Adipocyte (in vitro differentiated cells): ENCODE results near the gene CRHBP.
A peak's percentile ranks its signal among the peaks of the same experiment; 100 is the strongest.
"Not testable (repeated sequence)": the region's sequence is repeated elsewhere in the genome, so short reads cannot be mapped to it uniquely, and the experiment has no call there.

Experiments
- DNase-seq: peaks from one replicate; pipeline ENCODE4 v3.0.0-alpha.2; 2015; ENCODE audit warnings: low read depth
- H3K27me3 ChIP-seq: replicated peaks from 2 replicates; pipeline ENCODE4 v1.7.0; 2013; ENCODE audit warnings: mild to moderate bottlenecking, low read length, moderate library complexity; ENCODE audit not compliant: control insufficient read depth, insufficient read depth
- H3K36me3 ChIP-seq: 2 replicates; pipeline ENCODE4 v1.7.0; 2013; ENCODE audit warnings: low read length, mild to moderate bottlenecking, moderate library complexity; ENCODE audit not compliant: control insufficient read depth, insufficient read depth, severe bottlenecking
- H3K4me1 ChIP-seq: 2 replicates; pipeline ENCODE4 v1.7.0; 2013; ENCODE audit warnings: mild to moderate bottlenecking, low read length, moderate library complexity; ENCODE audit not compliant: control insufficient read depth, insufficient read depth
- H3K4me3 ChIP-seq: 2 replicates; pipeline ENCODE4 v1.7.0; 2013; ENCODE audit warnings: mild to moderate bottlenecking, low read length, moderate library complexity
- H3K9ac ChIP-seq: 2 replicates; pipeline ENCODE4 v1.7.0; 2013; ENCODE audit warnings: mild to moderate bottlenecking, low read length, moderate library complexity
- H3K9me3 ChIP-seq: 2 replicates; pipeline ENCODE4 v1.7.0; 2013; ENCODE audit warnings: mild to moderate bottlenecking, low read length, moderate library complexity; ENCODE audit not compliant: control insufficient read depth

The CRHBP gene

GRCh38 chr5:76993436-76993835, 40.6 kb downstream of the CRHBP start:
- H3K27me3 ChIP-seq, H3K4me1 ChIP-seq, H3K4me3 ChIP-seq, H3K9me3 ChIP-seq, H3K9ac ChIP-seq, H3K36me3 ChIP-seq, DNase-seq: not testable (repeated sequence)

GRCh38 chr5:76994337-76994736, 41.5 kb downstream of the CRHBP start:
- no peaks in the 10 kb centered on the region for H3K4me1 ChIP-seq
- DNase-seq = no peak
- H3K9me3 ChIP-seq = no peaks in the 10 kb centered on the region
- H3K4me3 ChIP-seq = no peak overlapping the region
- H3K36me3 ChIP-seq = no peaks in the 10 kb centered on the region
- H3K9ac ChIP-seq = no peak overlapping the region
- peaks cover 2% of the 10 kb centered on the region for H3K27me3 ChIP-seq

GRCh38 chr5:76998251-76998650, 45.4 kb downstream of the CRHBP start:
- H3K4me1 ChIP-seq, H3K9ac ChIP-seq, H3K9me3 ChIP-seq, H3K27me3 ChIP-seq, H3K4me3 ChIP-seq, H3K36me3 ChIP-seq, DNase-seq: not testable (repeated sequence)

GRCh38 chr5:76999451-76999850, 46.6 kb downstream of the CRHBP start:
- peak; percentile 61 for DNase-seq

GRCh38 chr5:77003246-77003645, 50.4 kb downstream of the CRHBP start:
- DNase-seq = no peak
- peaks cover 5% of the 10 kb centered on the region for H3K27me3 ChIP-seq
- no peaks in the 10 kb centered on the region for H3K9me3 ChIP-seq
- no peak overlapping the region for H3K4me3 ChIP-seq
- no peak overlapping the region for H3K9ac ChIP-seq
- no peaks in the 10 kb centered on the region for H3K4me1 ChIP-seq
- no peaks in the 10 kb centered on the region for H3K36me3 ChIP-seq

More at GRCh38 chr5:76999451-76999850, 46.6 kb downstream of the CRHBP start:
- H3K9me3 ChIP-seq = no peaks in the 10 kb centered on the region
- H3K4me1 ChIP-seq = no peaks in the 10 kb centered on the region
- no peak overlapping the region for H3K4me3 ChIP-seq
- no peaks in the 10 kb centered on the region for H3K36me3 ChIP-seq
- H3K27me3 ChIP-seq = peaks cover 2% of the 10 kb centered on the region
- H3K9ac ChIP-seq = no peak overlapping the region

GRCh38 chr5:77006124-77006523, 53.3 kb downstream of the CRHBP start:
- no peak overlapping the region for H3K4me3 ChIP-seq
- no peaks in the 10 kb centered on the region for H3K4me1 ChIP-seq
- H3K9ac ChIP-seq = no peak overlapping the region
- H3K9me3 ChIP-seq = no peaks in the 10 kb centered on the region
- DNase-seq = no peak
- H3K27me3 ChIP-seq = peaks cover 5% of the 10 kb centered on the region
- no peaks in the 10 kb centered on the region for H3K36me3 ChIP-seq

GRCh38 chr5:77008413-77008812, 55.6 kb downstream of the CRHBP start:
- Histone ChIP-seq H3K27me3 (peaks cover 5% of the 10 kb centered on the region), H3K9me3 (no peaks in the 10 kb centered on the region), H3K4me3 (no peak overlapping the region), H3K4me1 (no peaks in the 10 kb centered on the region), H3K36me3 (no peaks in the 10 kb centered on the region), H3K9ac (no peak overlapping the region)
- no peak for DNase-seq

GRCh38 chr5:77010243-77010642, 57.4 kb downstream of the CRHBP start:
- no peaks in the 10 kb centered on the region for H3K4me1 ChIP-seq
- no peak overlapping the region for H3K9ac ChIP-seq
- no peaks in the 10 kb centered on the region for H3K36me3 ChIP-seq
- no peak for DNase-seq
- H3K27me3 ChIP-seq = peaks cover 5% of the 10 kb centered on the region
- no peak overlapping the region for H3K4me3 ChIP-seq
- no peaks in the 10 kb centered on the region for H3K9me3 ChIP-seq

GRCh38 chr5:77011498-77011897, 58.7 kb downstream of the CRHBP start:
- H3K4me1 ChIP-seq = no peaks in the 10 kb centered on the region
- H3K36me3 ChIP-seq = no peaks in the 10 kb centered on the region
- H3K9ac ChIP-seq = no peak overlapping the region
- peaks cover 5% of the 10 kb centered on the region for H3K27me3 ChIP-seq
- DNase-seq = no peak
- no peaks in the 10 kb centered on the region for H3K9me3 ChIP-seq
- no peak overlapping the region for H3K4me3 ChIP-seq

- Histone ChIP-seq H3K27me3 (peaks cover 1% of the 10 kb centered on the region), H3K9ac (no peak overlapping the region), H3K36me3 (no peaks in the 10 kb centered on the region), H3K9me3 (no peaks in the 10 kb centered on the region), H3K4me3 (no peak overlapping the region), H3K4me1 (no peaks in the 10 kb centered on the region)
- no peak for DNase-seq
Observed at GRCh38 chr5:77012601-77013000, 59.8 kb downstream of the CRHBP start.

- Histone ChIP-seq H3K9me3 (no peaks in the 10 kb centered on the region), H3K9ac (no peak overlapping the region), H3K36me3 (no peaks in the 10 kb centered on the region), H3K4me3 (no peak overlapping the region), H3K4me1 (no peaks in the 10 kb centered on the region), H3K27me3 (no peaks in the 10 kb centered on the region)
- peak; percentile 68 for DNase-seq
Observed at GRCh38 chr5:77015938-77016569, 63.2 kb downstream of the CRHBP start.

- Histone ChIP-seq H3K4me3 (no peak overlapping the region), H3K27me3 (peaks cover 5% of the 10 kb centered on the region), H3K4me1 (no peaks in the 10 kb centered on the region), H3K36me3 (no peaks in the 10 kb centered on the region), H3K9ac (no peak overlapping the region), H3K9me3 (no peaks in the 10 kb centered on the region)
- DNase-seq = no peak
Observed at GRCh38 chr5:77016962-77017361, 64.1 kb downstream of the CRHBP start.
